Heart right ventricle (tissue), 16 donors: ENCODE results near the gene CBX2. TPM values are rescaled to one million over a fixed set of nuclear protein-coding genes. Genes with fewer than 3 reads are reported as not detected.

Experiments used
- ATAC-seq, 8 donors: fragments of 200-7000 bp; cut with Tn5 transposase; one replicate each; pipeline ENCODE4 v1.9.1; 2020; ENCODE audit warnings: mild to moderate bottlenecking in 8 of 8, moderate library complexity in 8 of 8, moderate number of reproducible peaks in 1 of 8
- DNase-seq, 2 donors: peaks; one replicate each; pipeline ENCODE4 v3.0.0-alpha.2; 2020
- H3K27ac ChIP-seq, 10 donors: fragments of 200-600 bp; sonication (generic) in 2 of 10; one replicate each; pipeline versions ENCODE4 v1.5.0 to v1.8.0; 2020 to 2022; ENCODE audit warnings: mild to moderate bottlenecking in 3 of 10
- H3K27me3 ChIP-seq, 7 donors: fragments of 200-600 bp; one replicate each; pipeline ENCODE4 v1.8.0; 2021 to 2022; ENCODE audit warnings: mild to moderate bottlenecking in 2 of 7
- H3K36me3 ChIP-seq, 9 donors: fragments of 200-600 bp; sonication (generic) in 1 of 9; one replicate each; pipeline versions ENCODE4 v1.5.0 to v1.8.0; 2020 to 2022; ENCODE audit warnings: mild to moderate bottlenecking in 2 of 9
- H3K4me1 ChIP-seq, 9 donors: fragments of 200-600 bp; sonication (generic) in 1 of 9; one replicate each; pipeline versions ENCODE4 v1.5.0 to v1.8.0; 2020 to 2022; ENCODE audit warnings: mild to moderate bottlenecking in 4 of 9
- H3K4me3 ChIP-seq, 10 donors: fragments of 200-600 bp; sonication (generic) in 2 of 10; one replicate each; pipeline versions ENCODE4 v1.5.0 to v1.8.0; 2020 to 2022; ENCODE audit warnings: mild to moderate bottlenecking in 7 of 10, moderate library complexity in 2 of 10
- H3K9me3 ChIP-seq, 11 donors: fragments of 200-600 bp in 10 of 11; sonication (generic) in 2 of 11; one replicate each; pipeline versions ENCODE4 v1.5.0 to v1.8.0; 2013 to 2022; ENCODE audit warnings: mild to moderate bottlenecking in 2 of 11, control low read depth in 1 of 11, moderate library complexity in 1 of 11
- WGBS, 2 donors: extraction: QIAGEN DNeasy Blood & Tissue Kit; methylation state at CpG; one replicate each; pipeline ENCODE4 v1.1.7; 2013; ENCODE audit warnings: inconsistent platforms in 1 of 2; 5-methylcytosine and 5-hydroxymethylcytosine counted together
- intact Hi-C, 10 donors: fragments of 100-400 bp; cut with DNase I; formaldehyde crosslinking; loops; one replicate each; pipeline versions ENCODE4 v1.11.1 to v1.14.2; 2022
- polyA plus RNA-seq, 2 donors: library from polyadenylated mRNA; stranded (reverse); fragments of 200-250 nt; gene quantifications; one replicate each; pipeline ENCODE4 v1.2.3, GENCODE V29; 2013
- total RNA-seq, 10 donors: library from RNA; stranded (reverse); fragmentation: NEBNext Ultra II Directional in 3 of 10; extraction: Animal tissue kit (Norgen Biotek cat#: 25700) in 3 of 10; gene quantifications; one replicate each; pipeline versions ENCODE4 v1.2.1 to v1.2.4, GENCODE V29; 2021 to 2023
- TF ChIP-seq, protein P1 (sequence below), 9 donors: fragments of 200-600 bp; sonication (generic) in 2 of 9; IDR thresholded peaks; one replicate each; pipeline versions ENCODE4 v1.5.0 to v1.8.0; 2021 to 2022; ENCODE audit warnings: antibody characterized with exemption in 9 of 9, mild to moderate bottlenecking in 5 of 9, moderate library complexity in 1 of 9
- donor health status: Arrhythmogenic right ventricular cardiomyopathy.
- donor health status: ischemic (EF 13 %, LVEDD 7.1; RV severe dilation, severe dysfunction).
- donor health status: healthy with polysubstance abuse.
- donor health status: DM: no; HTN: yes; CAD: no.
- donor health status: DM: no; HTN: no; CAD: no.
- donor health status: ischemic (EF 25% LVEDD 6.9; RV normal size, moderate dysfunction).
- donor health status: ischemic (EF 25% LVEDD 5.7; RV mildly dilated, moderate dysfunction).
- donor health status: healthy.
- donor health status: DM: yes; HTN: yes; CAD: no.
- donor health status: Ischemic cardiomyopathy.
- donor health status: ischemic (EF 35%, LVEDD 5.7; RV mildly dilated, moderate dysfunction).
- donor health status: nonischemic (EF 11% LVEDD 7.7; RV severe dilation, severe dysfunction).
- donor health status: DM: yes; HTN: yes; CAD: no.
- donor health status: PGD.
- donor health status: ischemic (EF 29% LVEDD 5.4; RV normal size, mild dysfunction).
- donor health status: nonischemic (EF 23%, LVEDD 6.1; RV moderate dilation, normal function).

Gene CBX2
- total and polyA plus RNA-seq, 12 donors, result 1.5 to 7.1 (median 2.9) TPM

DNA sequence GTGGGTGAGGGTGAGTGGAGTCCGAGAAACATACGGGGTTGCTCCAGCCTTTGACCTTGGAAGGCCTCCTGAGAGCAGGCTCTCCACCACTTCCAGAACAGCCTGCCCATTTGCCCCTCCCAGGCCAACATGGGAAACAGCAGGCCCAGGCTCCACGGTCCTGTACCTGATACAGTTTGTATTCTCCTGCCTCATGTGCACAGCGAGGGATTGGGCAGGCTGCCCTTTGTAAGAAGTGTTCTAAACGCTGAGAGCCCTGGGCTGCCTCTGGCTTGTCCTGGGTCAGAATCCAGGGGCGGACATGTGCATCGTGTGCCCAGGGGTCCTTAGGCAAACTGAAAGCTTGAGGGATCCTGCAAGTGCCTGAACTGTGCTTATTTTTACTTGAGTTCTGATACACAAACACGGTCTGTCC lies 3.4 kb upstream of the CBX2 start:
- Histone ChIP-seq H3K27me3 (peaks cover 0 to 76% (median 45%) of the 10 kb centered on the region in 7 donors), H3K4me3 (no peak overlapping the region), H3K36me3 (no peaks in the 10 kb centered on the region), H3K4me1 (peaks cover 0 to 33% (median 21%) of the 10 kb centered on the region in 9 donors), H3K9me3 (no peaks in the 10 kb centered on the region), H3K27ac (no peak overlapping the region)
- WGBS, 2 donors, result 83 to 89% methylated on average over 8 of the region's 8 CpGs
- intact Hi-C loops, result loop anchor here in 1 of 10 donors (5.0 kb wide), 1 partner anchor 1078 kb away; no protein-coding TSS in a partner anchor
- DNase-seq (no peak), ATAC-seq (no peak)
- TF ChIP-seq, protein P1, sequence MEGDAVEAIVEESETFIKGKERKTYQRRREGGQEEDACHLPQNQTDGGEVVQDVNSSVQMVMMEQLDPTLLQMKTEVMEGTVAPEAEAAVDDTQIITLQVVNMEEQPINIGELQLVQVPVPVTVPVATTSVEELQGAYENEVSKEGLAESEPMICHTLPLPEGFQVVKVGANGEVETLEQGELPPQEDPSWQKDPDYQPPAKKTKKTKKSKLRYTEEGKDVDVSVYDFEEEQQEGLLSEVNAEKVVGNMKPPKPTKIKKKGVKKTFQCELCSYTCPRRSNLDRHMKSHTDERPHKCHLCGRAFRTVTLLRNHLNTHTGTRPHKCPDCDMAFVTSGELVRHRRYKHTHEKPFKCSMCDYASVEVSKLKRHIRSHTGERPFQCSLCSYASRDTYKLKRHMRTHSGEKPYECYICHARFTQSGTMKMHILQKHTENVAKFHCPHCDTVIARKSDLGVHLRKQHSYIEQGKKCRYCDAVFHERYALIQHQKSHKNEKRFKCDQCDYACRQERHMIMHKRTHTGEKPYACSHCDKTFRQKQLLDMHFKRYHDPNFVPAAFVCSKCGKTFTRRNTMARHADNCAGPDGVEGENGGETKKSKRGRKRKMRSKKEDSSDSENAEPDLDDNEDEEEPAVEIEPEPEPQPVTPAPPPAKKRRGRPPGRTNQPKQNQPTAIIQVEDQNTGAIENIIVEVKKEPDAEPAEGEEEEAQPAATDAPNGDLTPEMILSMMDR (IDR thresholded peaks at IDR 0.05), result no peak

DNA sequence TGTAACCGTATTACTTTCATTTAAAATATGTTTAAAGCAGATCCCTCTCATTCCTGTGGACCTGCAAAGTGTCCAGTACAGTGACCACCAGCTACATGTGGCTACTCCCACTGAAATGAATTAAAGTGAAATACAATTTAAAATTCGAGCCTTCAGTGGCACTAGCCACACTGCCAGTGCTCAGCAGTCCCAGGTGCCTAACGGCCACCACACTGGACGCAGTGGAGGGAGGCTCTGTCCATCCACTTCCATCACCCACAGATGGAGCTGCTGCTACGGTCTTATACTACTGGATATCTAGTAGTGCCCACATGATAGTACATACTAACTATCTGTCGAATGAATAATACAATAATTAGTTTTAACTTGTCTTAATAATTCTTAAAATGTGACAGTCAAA lies 2.3 kb upstream of the CBX2 start:
- H3K27ac ChIP-seq, result no peak overlapping the region
- TF ChIP-seq, protein P1 (IDR thresholded peaks at IDR 0.05), result no peak
- DNase-seq, result no peak
- no peaks in the 10 kb centered on the region for H3K9me3 ChIP-seq
- no peak for ATAC-seq
- no peak overlapping the region for H3K4me3 ChIP-seq
- intact Hi-C loops, result loop anchor here in 2 of 10 donors (2.0 to 5.0 kb wide), 2 partner anchors 29 to 33 kb away; no protein-coding TSS in a partner anchor
- H3K36me3 ChIP-seq, result no peaks in the 10 kb centered on the region
- WGBS, 2 donors, result 85 to 90% methylated on average over 6 of the region's 6 CpGs
- peaks cover 0 to 33% (median 21%) of the 10 kb centered on the region in 9 donors for H3K4me1 ChIP-seq
- H3K27me3 ChIP-seq, result peaks cover 0 to 83% (median 45%) of the 10 kb centered on the region in 7 donors

- H3K27ac ChIP-seq, result peak overlapping the region in 9 of 10 donors; percentile 72 to 85 (median 78)
- TF ChIP-seq, protein P1 (IDR thresholded peaks at IDR 0.05), result no peak
- DNase-seq (no peak), ATAC-seq (no peak)
- peaks cover 0 to 41% (median 21%) of the 10 kb centered on the region in 9 donors for H3K4me1 ChIP-seq
- intact Hi-C loops, result loop anchor here in 2 of 10 donors (2.0 to 5.0 kb wide), 2 partner anchors 30 to 34 kb away; no protein-coding TSS in a partner anchor
- WGBS, 2 donors, result 59 to 66% methylated on average over 11 of the region's 11 CpGs
- H3K9me3 ChIP-seq, result no peaks in the 10 kb centered on the region
- no peaks in the 10 kb centered on the region for H3K36me3 ChIP-seq
- peaks cover 0 to 81% (median 41%) of the 10 kb centered on the region in 7 donors for H3K27me3 ChIP-seq
- peak overlapping the region in 7 of 10 donors; percentile 32 to 64 (median 57) for H3K4me3 ChIP-seq
These were observed 1.4 kb upstream of the CBX2 start for GRCh38 chr17:79776376-79777119.

GRCh38 chr17:79777120-79777893 lies 641 bp upstream of the CBX2 start:
- peaks cover 0 to 2% (median 0%) of the 10 kb centered on the region in 9 donors for H3K36me3 ChIP-seq
- H3K4me3 ChIP-seq, result peak overlapping the region; percentile 32 to 64 (median 56)
- WGBS, 2 donors, result 6 to 8% methylated on average over 46 to 51 of the region's 51 CpGs
- DNase-seq, result peak; percentile 78 to 79
- H3K9me3 ChIP-seq, result no peaks in the 10 kb centered on the region
- peaks cover 0 to 48% (median 21%) of the 10 kb centered on the region in 9 donors for H3K4me1 ChIP-seq
- H3K27ac ChIP-seq, result peak overlapping the region; percentile 2 to 85 (median 77)
- intact Hi-C loops, result loop anchor here in 2 of 10 donors (2.0 to 5.0 kb wide), 2 partner anchors 31 to 35 kb away; no protein-coding TSS in a partner anchor
- peak; percentile 57 to 88 (median 77) for ATAC-seq
- peaks cover 0 to 85% (median 38%) of the 10 kb centered on the region in 7 donors for H3K27me3 ChIP-seq
- TF ChIP-seq, protein P1 (IDR thresholded peaks at IDR 0.05), result peak in 6 of 9 donors; percentile 7 to 55 (median 36)
